Ishikawa (cell line): Measurements from ENCODE around the gene SREBF2.

ENCODE experiments used
- CEBPB ChIP-seq: IDR thresholded peaks from 2 replicates; pipeline ENCODE4 v1.6.1; 2012
- CREB1 ChIP-seq: IDR thresholded peaks from 2 replicates; pipeline ENCODE4 v1.6.1; 2012; ENCODE audit warnings: low read depth
- EGR1 ChIP-seq: IDR thresholded peaks from 2 replicates; pipeline ENCODE4 v1.6.1; 2012
- EP300 ChIP-seq: IDR thresholded peaks from 2 replicates; pipeline ENCODE4 v1.6.1; 2012; ENCODE audit warnings: borderline replicate concordance
- TAF1 ChIP-seq: IDR thresholded peaks from 2 replicates; pipeline ENCODE4 v1.6.1; 2012; ENCODE audit warnings: low read depth, mild to moderate bottlenecking
- TF ChIP-seq, protein P1 (sequence below): IDR thresholded peaks from 2 replicates; pipeline ENCODE4 v1.6.1; 2012; ENCODE audit warnings: low read depth, mild to moderate bottlenecking
- TF ChIP-seq, protein P2 (sequence below): IDR thresholded peaks from 2 replicates; pipeline ENCODE4 v1.6.1; 2012
- TF ChIP-seq, protein P3 (sequence below): IDR thresholded peaks from 2 replicates; pipeline ENCODE4 v1.6.1; 2012

DNA sequence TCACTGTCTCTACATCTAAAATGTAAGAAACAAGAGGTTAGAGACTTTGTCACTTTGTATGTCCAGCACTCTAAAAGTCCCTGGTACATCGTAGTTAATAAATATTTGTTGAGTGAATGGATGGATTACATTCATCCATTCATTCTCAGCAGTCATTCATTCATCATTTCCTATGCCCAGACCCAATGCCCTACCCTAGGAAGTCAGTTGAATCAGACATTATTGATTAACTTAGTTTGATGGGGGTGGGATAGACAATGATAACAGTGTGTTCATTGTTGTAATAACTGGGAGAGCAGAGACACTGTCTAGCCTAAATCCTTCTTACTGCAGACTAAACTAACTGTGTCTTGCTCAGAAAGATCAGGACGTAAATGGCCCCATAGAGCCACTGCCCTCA is 115.2 kb downstream of the SREBF2 start:
- no peak for TF ChIP-seq CREB1
- TF ChIP-seq, protein P1, sequence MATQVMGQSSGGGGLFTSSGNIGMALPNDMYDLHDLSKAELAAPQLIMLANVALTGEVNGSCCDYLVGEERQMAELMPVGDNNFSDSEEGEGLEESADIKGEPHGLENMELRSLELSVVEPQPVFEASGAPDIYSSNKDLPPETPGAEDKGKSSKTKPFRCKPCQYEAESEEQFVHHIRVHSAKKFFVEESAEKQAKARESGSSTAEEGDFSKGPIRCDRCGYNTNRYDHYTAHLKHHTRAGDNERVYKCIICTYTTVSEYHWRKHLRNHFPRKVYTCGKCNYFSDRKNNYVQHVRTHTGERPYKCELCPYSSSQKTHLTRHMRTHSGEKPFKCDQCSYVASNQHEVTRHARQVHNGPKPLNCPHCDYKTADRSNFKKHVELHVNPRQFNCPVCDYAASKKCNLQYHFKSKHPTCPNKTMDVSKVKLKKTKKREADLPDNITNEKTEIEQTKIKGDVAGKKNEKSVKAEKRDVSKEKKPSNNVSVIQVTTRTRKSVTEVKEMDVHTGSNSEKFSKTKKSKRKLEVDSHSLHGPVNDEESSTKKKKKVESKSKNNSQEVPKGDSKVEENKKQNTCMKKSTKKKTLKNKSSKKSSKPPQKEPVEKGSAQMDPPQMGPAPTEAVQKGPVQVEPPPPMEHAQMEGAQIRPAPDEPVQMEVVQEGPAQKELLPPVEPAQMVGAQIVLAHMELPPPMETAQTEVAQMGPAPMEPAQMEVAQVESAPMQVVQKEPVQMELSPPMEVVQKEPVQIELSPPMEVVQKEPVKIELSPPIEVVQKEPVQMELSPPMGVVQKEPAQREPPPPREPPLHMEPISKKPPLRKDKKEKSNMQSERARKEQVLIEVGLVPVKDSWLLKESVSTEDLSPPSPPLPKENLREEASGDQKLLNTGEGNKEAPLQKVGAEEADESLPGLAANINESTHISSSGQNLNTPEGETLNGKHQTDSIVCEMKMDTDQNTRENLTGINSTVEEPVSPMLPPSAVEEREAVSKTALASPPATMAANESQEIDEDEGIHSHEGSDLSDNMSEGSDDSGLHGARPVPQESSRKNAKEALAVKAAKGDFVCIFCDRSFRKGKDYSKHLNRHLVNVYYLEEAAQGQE, result no peak
- TF ChIP-seq EP300, result no peak
- TF ChIP-seq, protein P2, sequence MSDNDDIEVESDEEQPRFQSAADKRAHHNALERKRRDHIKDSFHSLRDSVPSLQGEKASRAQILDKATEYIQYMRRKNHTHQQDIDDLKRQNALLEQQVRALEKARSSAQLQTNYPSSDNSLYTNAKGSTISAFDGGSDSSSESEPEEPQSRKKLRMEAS, result no peak
- TF ChIP-seq TAF1, result no peak
- no peak for TF ChIP-seq CEBPB
- no peak for TF ChIP-seq EGR1
- TF ChIP-seq, protein P3, sequence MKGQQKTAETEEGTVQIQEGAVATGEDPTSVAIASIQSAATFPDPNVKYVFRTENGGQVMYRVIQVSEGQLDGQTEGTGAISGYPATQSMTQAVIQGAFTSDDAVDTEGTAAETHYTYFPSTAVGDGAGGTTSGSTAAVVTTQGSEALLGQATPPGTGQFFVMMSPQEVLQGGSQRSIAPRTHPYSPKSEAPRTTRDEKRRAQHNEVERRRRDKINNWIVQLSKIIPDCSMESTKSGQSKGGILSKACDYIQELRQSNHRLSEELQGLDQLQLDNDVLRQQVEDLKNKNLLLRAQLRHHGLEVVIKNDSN, result no peak
